A549 (cell line): ENCODE results near the gene DCPS. TPM values are rescaled to one million over a fixed set of nuclear protein-coding genes. Genes with fewer than 3 reads are reported as not detected.
A peak's percentile ranks its signal among the peaks of the same experiment; 100 is the strongest.

Experiments
- ATAC-seq, 2 experiments: fragments of 200-7000 bp in 1 of 2; fragments of >200 bp in 1 of 2; cut with Nextera tagmentation in 1 of 2; cut with Tn5 transposase in 1 of 2; 3 replicates each; pipeline versions ENCODE4 v1.8.0 to v1.9.1; 2018 to 2020; ENCODE audit warnings: mild to moderate bottlenecking in 1 of 2, moderate library complexity in 1 of 2
- CTCF ChIA-PET: fragments of 300-600 bp; sonication (Branson Sonifier 250); formaldehyde crosslinking; extraction: SDS; loops from one replicate; lab custom pipeline; 2021; ENCODE audit warnings: antibody characterized with exemption, inconsistent platforms; lab: Yijun Ruan, JAX
- POLR2A ChIA-PET: fragments of 350-600 bp; formaldehyde crosslinking; extraction: SDS; loops from one replicate; lab custom pipeline; 2021; ENCODE audit warnings: antibody characterized with exemption, inconsistent platforms; lab: Yijun Ruan, JAX
- DNase-seq, 2 experiments: peaks; one replicate each; pipeline versions ENCODE4 v3.0.0 to v3.0.0-alpha.2; 2011 to 2016; ENCODE audit warnings: low read depth in 1 of 2, low spot score in 1 of 2
- FAIRE-seq: peaks from 2 replicates; lab custom pipeline; 2011; peaks lifted over from hg19 to GRCh38; lab: Jason Lieb, UNC
- H3K27ac ChIP-seq, 2 experiments: fragments of >200 bp; sonication (Bioruptor Twin); formaldehyde crosslinking; 3 replicates each; pipeline ENCODE4 v1.5.1; 2016 to 2017
- H3K4me1 ChIP-seq: fragments of >200 bp; sonication (Bioruptor Twin); formaldehyde crosslinking; 3 replicates; pipeline ENCODE4 v1.6.1; 2016
- H3K4me2 ChIP-seq: fragments of >200 bp; sonication (Bioruptor Twin); formaldehyde crosslinking; 3 replicates; pipeline ENCODE4 v1.6.1; 2016
- H3K4me3 ChIP-seq: fragments of >200 bp; sonication (Bioruptor Twin); formaldehyde crosslinking; 3 replicates; pipeline ENCODE4 v1.5.1; 2016
- H3K9me3 ChIP-seq: fragments of >200 bp; sonication (Bioruptor Twin); formaldehyde crosslinking; 3 replicates; pipeline ENCODE4 v1.6.1; 2016
- ATOH8 ChIP-seq: fragments of 250-450 bp; sonication (Bioruptor Pico); IDR thresholded peaks from 2 replicates; pipeline ENCODE4 v1.5.0; 2020; ENCODE audit warnings: low read depth, mild to moderate bottlenecking, moderate library complexity
- BCL3 ChIP-seq: fragments of >200 bp; sonication (Bioruptor Twin); formaldehyde crosslinking; IDR thresholded peaks from 3 replicates; pipeline ENCODE4 v1.6.1; 2016
- CHD4 ChIP-seq: fragments of 200-600 bp; sonication (generic); IDR thresholded peaks from 2 replicates; pipeline ENCODE4 v1.6.1; 2016; ENCODE audit warnings: antibody characterized with exemption, mild to moderate bottlenecking, borderline replicate concordance
- FOSB ChIP-seq: fragments of 250-450 bp; sonication (Bioruptor Pico); IDR thresholded peaks from 2 replicates; pipeline ENCODE4 v1.5.0; 2020; ENCODE audit warnings: mild to moderate bottlenecking, moderate library complexity
- HES2 ChIP-seq: fragments of >200 bp; sonication (Bioruptor Twin); formaldehyde crosslinking; IDR thresholded peaks from 2 replicates; pipeline ENCODE4 v1.6.1; 2016
- HMGXB4 ChIP-seq: fragments of 250-450 bp; sonication (Bioruptor Pico); IDR thresholded peaks from 2 replicates; pipeline ENCODE4 v1.5.0; 2021; ENCODE audit warnings: mild to moderate bottlenecking, moderate library complexity, borderline replicate concordance
- HOXB5 ChIP-seq: fragments of 250-450 bp; sonication (Bioruptor Pico); IDR thresholded peaks from 2 replicates; pipeline ENCODE4 v1.5.0; 2020; ENCODE audit warnings: mild to moderate bottlenecking, moderate library complexity
- JUN ChIP-seq, 2 experiments: fragments of >200 bp; sonication (Bioruptor Twin); formaldehyde crosslinking; IDR thresholded peaks; 2 replicates in 1 of 2; 3 replicates in 1 of 2; pipeline ENCODE4 v1.6.1; 2016 to 2017
- JUNB ChIP-seq: fragments of >200 bp; sonication (Bioruptor Twin); formaldehyde crosslinking; IDR thresholded peaks from 2 replicates; pipeline ENCODE4 v1.6.1; 2016
- KDM5A ChIP-seq: fragments of 200-600 bp; sonication (generic); IDR thresholded peaks from 2 replicates; pipeline ENCODE4 v1.6.1; 2016; ENCODE audit warnings: antibody characterized with exemption, mild to moderate bottlenecking
- MAFK ChIP-seq: fragments of 450-650 bp; IDR thresholded peaks from 2 replicates; pipeline ENCODE4 v1.6.1; 2014; ENCODE audit not compliant: partially characterized antibody
- MAX ChIP-seq: IDR thresholded peaks from 2 replicates; pipeline ENCODE4 v1.6.1; 2012
- MYC ChIP-seq: IDR thresholded peaks from 2 replicates; pipeline ENCODE4 v1.6.1; 2012; ENCODE audit warnings: mild to moderate bottlenecking, inconsistent platforms, low read length, improper control_type of control experiment, borderline replicate concordance
- NFE2L2 ChIP-seq: fragments of 150-350 bp; conservative IDR thresholded peaks from 2 replicates; pipeline ENCODE4 v1.6.1; 2014; ENCODE audit warnings: low read length
- PHF8 ChIP-seq: fragments of 200-600 bp; sonication (generic); IDR thresholded peaks from 2 replicates; pipeline ENCODE4 v1.6.1; 2016; ENCODE audit warnings: low read depth, mild to moderate bottlenecking, antibody characterized with exemption, moderate library complexity, borderline replicate concordance
- RFX5 ChIP-seq: fragments of 450-650 bp; IDR thresholded peaks from 2 replicates; pipeline ENCODE4 v1.7.1; 2014; ENCODE audit warnings: antibody characterized with exemption, mild to moderate bottlenecking, moderate library complexity
- TFCP2L1 ChIP-seq: fragments of 250-450 bp; sonication (Bioruptor Pico); IDR thresholded peaks from 2 replicates; pipeline ENCODE4 v1.5.0; 2021; ENCODE audit warnings: mild to moderate bottlenecking
- TP53 ChIP-seq: fragments of 250-450 bp; sonication (Bioruptor Pico); IDR thresholded peaks from 2 replicates; pipeline ENCODE4 v1.5.0; 2021; ENCODE audit warnings: mild to moderate bottlenecking, moderate library complexity
- ZFP36 ChIP-seq: fragments of 450-650 bp; IDR thresholded peaks from 2 replicates; pipeline ENCODE4 v1.6.1; 2014; ENCODE audit warnings: borderline replicate concordance; ENCODE audit not compliant: partially characterized antibody
- ZNF302 ChIP-seq: fragments of 250-450 bp; sonication (Bioruptor Pico); IDR thresholded peaks from 2 replicates; pipeline ENCODE4 v1.9.0; 2021; ENCODE audit warnings: inconsistent platforms, mild to moderate bottlenecking, moderate library complexity
- WGBS: methylation state at CpG from one replicate; pipeline ENCODE4 v1.1.6; 2017; ENCODE audit errors: missing lambda C conversion rate; 5-methylcytosine and 5-hydroxymethylcytosine counted together
- polyA plus RNA-seq, 4 experiments: library from polyadenylated mRNA; depleted of rRNA in 3 of 4; stranded (reverse); fragments of >200 nt; fragmentation: RNase III in 1 of 4; extraction: RNeasy Plus Mini Kit Qiagen cat#74134 plus additional on column Dnase treatment in 1 of 4; gene quantifications; 2 replicates in 3 of 4; 3 replicates in 1 of 4; pipeline ENCODE4 v1.2.3, GENCODE V29; 2011 to 2017
- TF ChIP-seq, protein P1 (sequence below): fragments of >200 bp; sonication (Bioruptor Twin); formaldehyde crosslinking; IDR thresholded peaks from 3 replicates; pipeline ENCODE4 v1.5.1; 2016
- TF ChIP-seq, protein P2 (sequence below): IDR thresholded peaks from 2 replicates; pipeline ENCODE4 v1.6.1; 2012; ENCODE audit warnings: low read depth, borderline replicate concordance

The DCPS gene
- polyA plus RNA-seq, 2 of the 4 experiments (the other 2 are of a cell fraction): 17.8 to 23.0 TPM

- no peak for FAIRE-seq
- DNase-seq: peak in 1 of 2 experiments; percentile 75
- Histone ChIP-seq H3K4me3 (no peak overlapping the region), H3K9me3 (no peaks in the 10 kb centered on the region), H3K4me1 (peaks cover 47% of the 10 kb centered on the region), H3K4me2 (peak overlapping the region; percentile 94), H3K27ac (peak overlapping the region; percentile 98)
- peak in 1 of 2 experiments; percentile 39; a peak in 3 of 6 replicates for ATAC-seq
- ChIA-PET CTCF (interaction anchor here (0.8 to 1.3 kb wide), 3 partner anchors 39 to 128 kb away, joined by 3 to 5 read pairs (median 3); no protein-coding TSS in a partner anchor), POLR2A (interaction anchor here (1.2 kb wide), 1 partner anchor 49 kb away, joined by 5 read pairs; the partner anchor contains the start of gene DCPS)
- WGBS: 49% methylated on average over 4 of the region's 4 CpGs
- TF ChIP-seq ATOH8 (CRISPR knock-in tag): peak; percentile 66; the same call in 1 of the 2 replicates
- no peak for TF ChIP-seq JUNB
- TF ChIP-seq ZFP36: no peak
- no peak for TF ChIP-seq CHD4
- no peak for TF ChIP-seq JUN (IDR thresholded peaks at IDR 0.05)
- TF ChIP-seq HMGXB4: no peak
- no peak for TF ChIP-seq TP53 (CRISPR knock-in tag)
- TF ChIP-seq, protein P1, sequence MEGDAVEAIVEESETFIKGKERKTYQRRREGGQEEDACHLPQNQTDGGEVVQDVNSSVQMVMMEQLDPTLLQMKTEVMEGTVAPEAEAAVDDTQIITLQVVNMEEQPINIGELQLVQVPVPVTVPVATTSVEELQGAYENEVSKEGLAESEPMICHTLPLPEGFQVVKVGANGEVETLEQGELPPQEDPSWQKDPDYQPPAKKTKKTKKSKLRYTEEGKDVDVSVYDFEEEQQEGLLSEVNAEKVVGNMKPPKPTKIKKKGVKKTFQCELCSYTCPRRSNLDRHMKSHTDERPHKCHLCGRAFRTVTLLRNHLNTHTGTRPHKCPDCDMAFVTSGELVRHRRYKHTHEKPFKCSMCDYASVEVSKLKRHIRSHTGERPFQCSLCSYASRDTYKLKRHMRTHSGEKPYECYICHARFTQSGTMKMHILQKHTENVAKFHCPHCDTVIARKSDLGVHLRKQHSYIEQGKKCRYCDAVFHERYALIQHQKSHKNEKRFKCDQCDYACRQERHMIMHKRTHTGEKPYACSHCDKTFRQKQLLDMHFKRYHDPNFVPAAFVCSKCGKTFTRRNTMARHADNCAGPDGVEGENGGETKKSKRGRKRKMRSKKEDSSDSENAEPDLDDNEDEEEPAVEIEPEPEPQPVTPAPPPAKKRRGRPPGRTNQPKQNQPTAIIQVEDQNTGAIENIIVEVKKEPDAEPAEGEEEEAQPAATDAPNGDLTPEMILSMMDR: no peak
- peak; percentile 29; the same call in 1 of the 2 replicates for TF ChIP-seq ZNF302 (CRISPR knock-in tag)
- no peak for TF ChIP-seq MYC
- 0 out of 2 replicates have a peak, but pooled peaks have one; percentile 33 for TF ChIP-seq HOXB5 (CRISPR knock-in tag)
- no peak for TF ChIP-seq TFCP2L1
- no peak for TF ChIP-seq FOSB (CRISPR knock-in tag)
- no peak for TF ChIP-seq HES2
- peak; percentile 63 for TF ChIP-seq MAX
- no peak for TF ChIP-seq PHF8
- TF ChIP-seq KDM5A: no peak
- peak; percentile 89 for TF ChIP-seq MAFK
- no peak for TF ChIP-seq RFX5
- TF ChIP-seq, protein P2, sequence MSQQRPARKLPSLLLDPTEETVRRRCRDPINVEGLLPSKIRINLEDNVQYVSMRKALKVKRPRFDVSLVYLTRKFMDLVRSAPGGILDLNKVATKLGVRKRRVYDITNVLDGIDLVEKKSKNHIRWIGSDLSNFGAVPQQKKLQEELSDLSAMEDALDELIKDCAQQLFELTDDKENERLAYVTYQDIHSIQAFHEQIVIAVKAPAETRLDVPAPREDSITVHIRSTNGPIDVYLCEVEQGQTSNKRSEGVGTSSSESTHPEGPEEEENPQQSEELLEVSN: peak; percentile 80; the same call in 1 of the 2 replicates
- no peak for TF ChIP-seq BCL3
- TF ChIP-seq NFE2L2: 0 out of 2 replicates have a peak, but pooled peaks have one; percentile 52
Measured at GRCh38 chr11:126352934-126353801, 49.3 kb downstream of the DCPS start.
